Measurements from ENCODE around the gene MINAR1. TPM values are rescaled to one million over a fixed set of nuclear protein-coding genes. Genes with fewer than 3 reads are reported as not detected.

MINAR1 gene
- total RNA-seq, 2 experiments from 2014 or later = 1.8 to 2.0 TPM

GRCh38 chr15:79452244-79453051 is 20.3 kb downstream of the MINAR1 start:
- no peak for DNase-seq (ENCODE audit: low spot score)
- no peak overlapping the region for H3K4me3 ChIP-seq (ENCODE audit: low read depth, low read length, poor library complexity, severe bottlenecking)
- TF ChIP-seq EZH2phosphoT487 (IDR thresholded peaks at IDR 0.05; ENCODE audit: borderline replicate concordance, low read depth, low read length) (no peak), CTCF (conservative IDR thresholded peaks at IDR 0.05; ENCODE audit: low read length) (no peak)
- no peaks in the 10 kb centered on the region for H3K9me2 ChIP-seq (ENCODE audit: insufficient read depth, low read length)
- intact Hi-C loops (cut with micrococcal nuclease; ENCODE audit: unreplicated experiment) = loop anchor here (5.0 kb wide), 1 partner anchor 145 kb away; no protein-coding TSS in a partner anchor
- ChIA-PET CTCF (ENCODE audit: unreplicated experiment) (no interaction called here), POLR2A (no interaction called here)
- H3K36me3 ChIP-seq (ENCODE audit: insufficient read depth, low read length) = no peaks in the 10 kb centered on the region
- no peak overlapping the region for H3K27ac ChIP-seq (ENCODE audit: low read depth, low read length, poor library complexity, severe bottlenecking)
- no peaks in the 10 kb centered on the region for H3K79me2 ChIP-seq (ENCODE audit: insufficient read depth, low read depth, low read length)
- H3K9me3 ChIP-seq (ENCODE audit: low read length) = no peaks in the 10 kb centered on the region
- H3K4me1 ChIP-seq (ENCODE audit: insufficient read depth, low read length, poor library complexity, severe bottlenecking) = peaks cover 15% of the 10 kb centered on the region
- BruUV-seq (replicated peaks) = no TSS peak
- no peaks in the 10 kb centered on the region for H4K20me1 ChIP-seq (ENCODE audit: insufficient read depth, low read length)
- no peak overlapping the region for H2AFZ ChIP-seq (ENCODE audit: low read length)
- H3K4me2 ChIP-seq (ENCODE audit: low read length) = no peak overlapping the region; the same call in 1 of the 2 replicates

GRCh38 chr15:79453446-79453845 is 21.3 kb downstream of the MINAR1 start:
- no peaks in the 10 kb centered on the region for H3K9me2 ChIP-seq (ENCODE audit: insufficient read depth, low read length)
- peak overlapping the region; percentile 70 for H2AFZ ChIP-seq (ENCODE audit: low read length)
- H3K4me3 ChIP-seq (ENCODE audit: low read depth, low read length, poor library complexity, severe bottlenecking) = peak overlapping the region; percentile 12
- DNase-seq (ENCODE audit: low spot score) = peak; percentile 56
- peak overlapping the region; percentile 55 for H3K4me2 ChIP-seq (ENCODE audit: low read length)
- ChIA-PET POLR2A (no interaction called here), CTCF (ENCODE audit: unreplicated experiment) (no interaction called here)
- H3K4me1 ChIP-seq (ENCODE audit: insufficient read depth, low read length, poor library complexity, severe bottlenecking) = peaks cover 15% of the 10 kb centered on the region
- H3K36me3 ChIP-seq (ENCODE audit: insufficient read depth, low read length) = no peaks in the 10 kb centered on the region
- H4K20me1 ChIP-seq (ENCODE audit: insufficient read depth, low read length) = no peaks in the 10 kb centered on the region
- no peaks in the 10 kb centered on the region for H3K79me2 ChIP-seq (ENCODE audit: insufficient read depth, low read depth, low read length)
- intact Hi-C loops (cut with micrococcal nuclease; ENCODE audit: unreplicated experiment) = loop anchor here (5.0 kb wide), 1 partner anchor 144 kb away; no protein-coding TSS in a partner anchor
- H3K9me3 ChIP-seq (ENCODE audit: low read length) = no peaks in the 10 kb centered on the region
- BruUV-seq (replicated peaks) = no TSS peak
- H3K27ac ChIP-seq (ENCODE audit: low read depth, low read length, poor library complexity, severe bottlenecking) = peak overlapping the region; percentile 37
- TF ChIP-seq CTCF (conservative IDR thresholded peaks at IDR 0.05; ENCODE audit: low read length) = no peak
- no peak for TF ChIP-seq EZH2phosphoT487 (IDR thresholded peaks at IDR 0.05; ENCODE audit: borderline replicate concordance, low read depth, low read length)

GRCh38 chr15:79454063-79454462 is 21.9 kb downstream of the MINAR1 start:
- Histone ChIP-seq H4K20me1 (ENCODE audit: insufficient read depth, low read length) (no peaks in the 10 kb centered on the region), H3K9me2 (ENCODE audit: insufficient read depth, low read length) (no peaks in the 10 kb centered on the region), H3K9me3 (ENCODE audit: low read length) (no peaks in the 10 kb centered on the region), H3K79me2 (ENCODE audit: insufficient read depth, low read depth, low read length) (no peaks in the 10 kb centered on the region), H3K4me2 (ENCODE audit: low read length) (peak overlapping the region; percentile 55), H3K36me3 (ENCODE audit: insufficient read depth, low read length) (no peaks in the 10 kb centered on the region), H3K27ac (ENCODE audit: low read depth, low read length, poor library complexity, severe bottlenecking) (peak overlapping the region; percentile 37), H2AFZ (ENCODE audit: low read length) (peak overlapping the region; percentile 70; the same call in 1 of the 2 replicates), H3K4me1 (ENCODE audit: insufficient read depth, low read length, poor library complexity, severe bottlenecking) (peaks cover 15% of the 10 kb centered on the region), H3K4me3 (ENCODE audit: low read depth, low read length, poor library complexity, severe bottlenecking) (no peak overlapping the region)
- intact Hi-C loops (cut with micrococcal nuclease; ENCODE audit: unreplicated experiment) = loop anchor here (5.0 kb wide), 1 partner anchor 143 kb away; no protein-coding TSS in a partner anchor
- ChIA-PET POLR2A (interaction anchor here (0.6 kb wide), 1 partner anchor 411 kb away, joined by 6 read pairs; no protein-coding TSS in a partner anchor), CTCF (ENCODE audit: unreplicated experiment) (no interaction called here)
- no TSS peak for BruUV-seq (replicated peaks)
- TF ChIP-seq EZH2phosphoT487 (IDR thresholded peaks at IDR 0.05; ENCODE audit: borderline replicate concordance, low read depth, low read length) = no peak
- TF ChIP-seq CTCF (conservative IDR thresholded peaks at IDR 0.05; ENCODE audit: low read length) = no peak
- DNase-seq (ENCODE audit: low spot score) = no peak

All from OCI-LY7 (cell line).